Muscle layer of colon (tissue), 2 donors: ENCODE data around the gene PPP6C.
A peak's percentile ranks its signal among the peaks of the same experiment; 100 is the strongest.
"Not testable (repeated sequence)": the region's sequence is repeated elsewhere in the genome, so short reads cannot be mapped to it uniquely, and the experiment has no call there.

Experiments
- H3K27ac ChIP-seq: one replicate; pipeline ENCODE4 v1.7.0; 2013; ENCODE audit warnings: low read depth, mild to moderate bottlenecking, low read length, moderate library complexity
- H3K27me3 ChIP-seq, 2 donors: one replicate each; pipeline ENCODE4 v1.7.0; 2013; ENCODE audit warnings: low read length in 2 of 2, mild to moderate bottlenecking in 2 of 2; ENCODE audit not compliant: insufficient read depth in 2 of 2, control insufficient read depth in 1 of 2
- H3K36me3 ChIP-seq: one replicate; pipeline ENCODE4 v1.7.0; 2013; ENCODE audit warnings: mild to moderate bottlenecking, low read length; ENCODE audit not compliant: insufficient read depth
- H3K4me1 ChIP-seq: one replicate; pipeline ENCODE4 v1.7.0; 2013; ENCODE audit warnings: mild to moderate bottlenecking, low read length; ENCODE audit not compliant: insufficient read depth
- H3K4me3 ChIP-seq, 2 donors: one replicate each; pipeline ENCODE4 v1.7.0; 2013; ENCODE audit warnings: low read length in 2 of 2, low read depth in 1 of 2, mild to moderate bottlenecking in 1 of 2, moderate library complexity in 1 of 2
- H3K9ac ChIP-seq: one replicate; pipeline ENCODE4 v1.7.0; 2013; ENCODE audit warnings: low read length
- H3K9me3 ChIP-seq: one replicate; pipeline ENCODE4 v1.7.0; 2013; ENCODE audit warnings: mild to moderate bottlenecking, low read length
- donor health status: abdominal sarcoma.
- donor health status: Adenocarcinoma of cecum.

PPP6C gene

GRCh38 chr9:125189361-125190289, at the start of gene PPP6C:
TSS of gene PPP6C (minus strand) at chr9:125189803. CDS start at chr9:125189718, 85 bp downstream.
- H3K36me3 ChIP-seq, result no peaks in the 10 kb centered on the region
- H3K9me3 ChIP-seq, result no peaks in the 10 kb centered on the region
- peak within 1 kb of the TSS; percentile 96 for H3K9ac ChIP-seq
- no peaks in the 10 kb centered on the region for H3K27me3 ChIP-seq
- H3K4me3 ChIP-seq, result peak within 1 kb of the TSS; percentile 89 to 94
- peaks cover 21% of the 10 kb centered on the region for H3K4me1 ChIP-seq
- H3K27ac ChIP-seq, result peak within 1 kb of the TSS; percentile 93

- Histone ChIP-seq H3K9me3 (no peaks in the 10 kb centered on the region), H3K9ac (peak overlapping the region; percentile 53), H3K27ac (no peak overlapping the region), H3K27me3 (no peaks in the 10 kb centered on the region), H3K4me1 (peaks cover 57% of the 10 kb centered on the region), H3K36me3 (peaks cover 50% of the 10 kb centered on the region), H3K4me3 (peak overlapping the region in 1 of 2 donors; percentile 38)
These were observed 49.4 kb upstream of the PPP6C start for GRCh38 chr9:125238915-125239446.

DNA sequence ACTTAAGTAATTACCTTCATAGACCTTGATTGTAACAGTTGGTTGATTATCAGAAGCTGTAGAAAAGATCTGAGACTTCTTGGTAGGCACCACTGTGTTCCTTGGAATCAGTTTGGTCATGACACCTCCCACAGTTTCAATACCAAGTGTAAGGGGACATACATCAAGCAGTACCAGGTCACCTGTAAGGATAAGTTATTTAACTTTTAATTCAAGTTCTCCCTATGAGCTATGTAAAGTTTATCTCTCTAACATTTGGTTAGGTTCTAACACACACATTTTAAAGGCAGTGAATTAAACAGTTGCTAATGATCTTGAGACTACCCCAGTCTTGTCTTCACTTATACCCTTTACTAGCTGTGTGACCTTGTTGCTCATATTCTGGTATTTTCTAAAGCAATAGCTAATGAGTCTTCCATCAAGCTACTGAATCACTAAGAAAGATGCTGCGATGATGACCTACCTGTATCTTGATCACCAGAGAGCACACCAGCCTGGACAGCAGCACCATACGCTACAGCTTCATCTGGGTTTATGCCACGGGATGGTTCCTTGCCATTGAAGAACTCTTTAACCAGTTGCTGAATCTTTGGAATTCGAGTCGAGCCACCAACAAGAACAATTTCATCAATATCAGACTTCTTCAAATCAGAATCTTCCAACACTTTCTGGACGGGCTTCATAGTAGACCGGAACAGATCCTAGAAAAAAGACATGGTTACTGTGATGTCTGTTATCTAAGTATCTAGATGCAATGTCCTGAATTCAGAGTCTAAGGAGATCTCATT, 48.7 kb upstream of the PPP6C start:
- H3K4me3 ChIP-seq, result peak overlapping the region in 1 of 2 donors; percentile 38
- H3K4me1 ChIP-seq, result peaks cover 57% of the 10 kb centered on the region
- no peaks in the 10 kb centered on the region for H3K9me3 ChIP-seq
- H3K27ac ChIP-seq, result no peak overlapping the region
- H3K36me3 ChIP-seq, result peaks cover 53% of the 10 kb centered on the region
- H3K27me3 ChIP-seq, result no peaks in the 10 kb centered on the region
- peak overlapping the region; percentile 53 for H3K9ac ChIP-seq

DNA sequence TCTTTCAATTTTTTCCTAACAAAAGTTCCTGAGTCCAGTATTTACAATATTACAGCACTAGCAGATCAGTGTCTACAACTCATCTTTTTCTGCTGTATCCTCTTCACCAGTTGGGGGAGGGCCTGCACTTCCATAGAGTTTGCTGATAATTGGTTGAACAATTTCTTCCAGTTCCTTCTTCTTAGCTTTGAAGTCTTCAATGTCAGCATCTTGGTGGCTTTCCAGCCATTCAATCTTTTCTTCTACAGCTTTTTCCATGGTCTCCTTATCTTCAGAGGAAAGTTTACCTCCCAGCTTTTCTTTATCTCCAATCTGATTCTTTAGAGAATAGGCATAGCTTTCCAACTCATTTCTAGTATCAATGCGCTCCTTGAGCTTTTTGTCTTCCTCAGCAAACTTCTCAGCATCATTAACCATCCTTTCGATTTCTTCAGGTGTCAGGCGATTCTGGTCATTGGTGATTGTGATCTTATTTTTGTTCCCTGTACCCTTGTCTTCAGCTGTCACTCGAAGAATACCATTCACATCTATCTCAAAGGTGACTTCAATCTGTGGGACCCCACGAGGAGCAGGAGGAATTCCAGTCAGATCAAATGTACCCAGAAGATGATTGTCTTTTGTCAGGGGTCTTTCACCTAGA, 47.0 kb upstream of the PPP6C start:
- Histone ChIP-seq H3K4me1 (peaks cover 50% of the 10 kb centered on the region), H3K36me3 (peaks cover 60% of the 10 kb centered on the region)
- not testable (repeated sequence) for H3K4me3 ChIP-seq, H3K27me3 ChIP-seq, H3K27ac ChIP-seq, H3K9ac ChIP-seq, H3K9me3 ChIP-seq

- H3K4me3 ChIP-seq, result no peak overlapping the region
- no peaks in the 10 kb centered on the region for H3K27me3 ChIP-seq
- H3K36me3 ChIP-seq, result peaks cover 60% of the 10 kb centered on the region
- H3K27ac ChIP-seq, result no peak overlapping the region
- no peaks in the 10 kb centered on the region for H3K9me3 ChIP-seq
- H3K4me1 ChIP-seq, result peaks cover 50% of the 10 kb centered on the region
- peak overlapping the region; percentile 2 for H3K9ac ChIP-seq
These were observed 46.4 kb upstream of the PPP6C start for GRCh38 chr9:125235804-125236519.

DNA sequence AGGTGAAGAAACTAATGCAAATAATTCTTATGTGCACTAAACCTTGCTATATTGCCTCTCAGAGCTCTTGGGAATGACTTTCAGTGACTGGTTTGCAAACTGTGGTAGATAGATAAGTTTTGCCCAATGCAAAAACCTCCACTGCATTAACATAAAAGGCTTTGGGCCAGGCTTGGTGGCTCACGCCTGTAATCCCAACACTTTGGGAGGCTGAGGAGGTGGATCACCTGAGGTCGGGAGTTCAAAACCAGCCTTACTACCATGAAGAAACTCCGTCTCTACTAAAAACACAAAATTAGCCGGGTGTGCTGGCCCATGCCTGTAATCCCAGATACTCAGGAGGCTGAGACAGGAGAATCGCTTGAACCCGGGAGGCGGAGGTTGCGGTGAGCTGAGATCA, 44.5 kb upstream of the PPP6C start:
- peak overlapping the region; percentile 82 for H3K27ac ChIP-seq
- not testable (repeated sequence) for H3K4me3 ChIP-seq, H3K9me3 ChIP-seq, H3K27me3 ChIP-seq, H3K9ac ChIP-seq
- H3K4me1 ChIP-seq, result peaks cover 41% of the 10 kb centered on the region
- H3K36me3 ChIP-seq, result peaks cover 68% of the 10 kb centered on the region

- no peak overlapping the region for H3K4me3 ChIP-seq
- H3K27ac ChIP-seq, result peak overlapping the region; percentile 82
- no peaks in the 10 kb centered on the region for H3K27me3 ChIP-seq
- H3K9ac ChIP-seq, result no peak overlapping the region
- H3K36me3 ChIP-seq, result peaks cover 64% of the 10 kb centered on the region
- peaks cover 37% of the 10 kb centered on the region for H3K4me1 ChIP-seq
- H3K9me3 ChIP-seq, result no peaks in the 10 kb centered on the region
These were observed 44.1 kb upstream of the PPP6C start for GRCh38 chr9:125233678-125234077.

DNA sequence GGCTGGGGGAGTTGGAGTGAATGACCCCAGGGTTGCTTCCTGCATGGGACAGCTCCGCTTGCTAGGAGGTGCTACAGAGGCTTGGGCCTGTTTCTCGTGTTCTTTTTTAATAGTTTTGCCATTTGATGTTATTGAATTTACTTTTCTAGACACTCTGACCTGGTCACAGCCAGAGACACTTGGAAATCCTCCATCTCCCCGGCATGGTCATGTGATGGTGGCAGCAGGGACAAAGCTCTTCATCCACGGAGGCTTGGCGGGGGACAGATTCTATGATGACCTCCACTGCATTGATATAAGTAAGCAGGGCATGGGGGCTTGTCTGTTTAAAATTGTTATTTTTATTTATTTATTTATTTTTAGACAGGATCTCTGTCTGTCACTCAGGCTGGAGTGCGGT, 38.2 kb upstream of the PPP6C start:
- Histone ChIP-seq H3K27ac (no peak overlapping the region), H3K4me3 (no peak overlapping the region), H3K4me1 (no peaks in the 10 kb centered on the region), H3K9ac (no peak overlapping the region), H3K9me3 (no peaks in the 10 kb centered on the region), H3K36me3 (peaks cover 20% of the 10 kb centered on the region), H3K27me3 (no peaks in the 10 kb centered on the region)

DNA sequence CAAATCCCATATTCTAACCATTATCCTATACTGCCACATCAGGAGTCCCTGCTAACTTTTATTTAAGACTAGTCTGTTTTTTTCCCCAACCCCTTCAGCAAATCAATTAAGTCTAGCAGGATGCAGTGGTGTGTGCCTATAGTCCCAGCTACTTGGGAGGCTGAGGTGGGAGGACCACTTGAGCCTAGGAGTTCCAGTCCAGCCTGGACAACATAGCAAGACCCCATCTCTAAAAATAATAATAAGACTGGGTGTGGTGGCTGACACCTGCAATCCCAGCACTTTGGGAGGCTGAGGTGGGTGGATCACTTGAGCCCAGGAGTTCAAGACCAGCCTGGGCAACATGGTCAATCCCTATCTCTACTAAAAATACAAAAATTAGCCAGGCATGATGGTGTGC, 35.3 kb upstream of the PPP6C start:
- H3K9ac ChIP-seq, H3K9me3 ChIP-seq, H3K27me3 ChIP-seq, H3K4me3 ChIP-seq, H3K27ac ChIP-seq, H3K4me1 ChIP-seq: not testable (repeated sequence)
- peaks cover 16% of the 10 kb centered on the region for H3K36me3 ChIP-seq

- H3K27ac ChIP-seq, result no peak overlapping the region
- H3K36me3 ChIP-seq, result peaks cover 13% of the 10 kb centered on the region
- H3K9ac ChIP-seq, result no peak overlapping the region
- no peaks in the 10 kb centered on the region for H3K4me1 ChIP-seq
- H3K27me3 ChIP-seq, result no peaks in the 10 kb centered on the region
- H3K9me3 ChIP-seq, result no peaks in the 10 kb centered on the region
- no peak overlapping the region for H3K4me3 ChIP-seq
These were observed 29.0 kb upstream of the PPP6C start for GRCh38 chr9:125218621-125219020.
